Activated CD4-positive, alpha-beta T cell treated with anti-CD3 and anti-CD28 coated beads, Interleukin-2, amount 10 ng/mL, durations not matched to agents 24 days and 14 days (primary cell): ENCODE data around the gene MINDY2. TPM values are rescaled to one million over a fixed set of nuclear protein-coding genes. Genes with fewer than 3 reads are reported as not detected.

Source experiments
- DNase-seq: peaks from one replicate; pipeline ENCODE4 v3.0.0; 2022
- H3K27ac Mint-ChIP-seq: one replicate; pipeline ENCODE4 v1.8.0; 2022; ENCODE audit warnings: mild to moderate bottlenecking, mixed read lengths
- H3K27me3 Mint-ChIP-seq: one replicate; pipeline ENCODE4 v1.8.0; 2022; ENCODE audit warnings: mixed read lengths
- H3K36me3 Mint-ChIP-seq: one replicate; pipeline ENCODE4 v1.8.0; 2022; ENCODE audit warnings: low read depth, mild to moderate bottlenecking, mixed read lengths
- H3K4me1 Mint-ChIP-seq: one replicate; pipeline ENCODE4 v1.8.0; 2021; ENCODE audit warnings: mixed read lengths
- H3K4me3 Mint-ChIP-seq: one replicate; pipeline ENCODE4 v1.8.0; 2022; ENCODE audit warnings: mild to moderate bottlenecking, moderate library complexity, mixed read lengths
- H3K9me3 Mint-ChIP-seq: one replicate; pipeline ENCODE4 v1.8.0; 2021; ENCODE audit warnings: mixed read lengths
- intact Hi-C: fragments of 100-400 bp; cut with micrococcal nuclease; formaldehyde crosslinking; loops from one replicate; pipeline ENCODE4 v1.15.1; 2023
- total RNA-seq: library from RNA; stranded (reverse); gene quantifications from 2 replicates; pipeline ENCODE4 v1.2.3, GENCODE V29; 2022

The MINDY2 gene
- total RNA-seq, 1 donor from 2014 or later = 10.1 TPM

- no peak overlapping the region for H3K27ac Mint-ChIP-seq
- peaks cover 54% of the 10 kb centered on the region for H3K36me3 Mint-ChIP-seq
- no peaks in the 10 kb centered on the region for H3K27me3 Mint-ChIP-seq
- H3K9me3 Mint-ChIP-seq = no peaks in the 10 kb centered on the region
- H3K4me3 Mint-ChIP-seq = no peak overlapping the region
- intact Hi-C loops = no loop called here
- no peak for DNase-seq
- peaks cover 8% of the 10 kb centered on the region for H3K4me1 Mint-ChIP-seq
Measured at GRCh38 chr15:58898150-58898680, 127.1 kb downstream of the MINDY2 start.

- intact Hi-C loops = no loop called here
- DNase-seq = no peak
- no peak overlapping the region for H3K4me3 Mint-ChIP-seq
- H3K27ac Mint-ChIP-seq = no peak overlapping the region
- H3K4me1 Mint-ChIP-seq = peaks cover 8% of the 10 kb centered on the region
- H3K36me3 Mint-ChIP-seq = peaks cover 46% of the 10 kb centered on the region
- H3K27me3 Mint-ChIP-seq = no peaks in the 10 kb centered on the region
- H3K9me3 Mint-ChIP-seq = no peaks in the 10 kb centered on the region
Measured at GRCh38 chr15:58900631-58901030, 129.5 kb downstream of the MINDY2 start.

- peak overlapping the region; percentile 62 for H3K27ac Mint-ChIP-seq
- H3K9me3 Mint-ChIP-seq = no peaks in the 10 kb centered on the region
- peaks cover 70% of the 10 kb centered on the region for H3K36me3 Mint-ChIP-seq
- H3K27me3 Mint-ChIP-seq = no peaks in the 10 kb centered on the region
- intact Hi-C loops = no loop called here
- H3K4me1 Mint-ChIP-seq = peaks cover 34% of the 10 kb centered on the region
- no peak overlapping the region for H3K4me3 Mint-ChIP-seq
- DNase-seq = no peak
Measured at GRCh38 chr15:58908550-58909309, 137.6 kb downstream of the MINDY2 start.

GRCh38 chr15:58909616-58910015 lies 138.5 kb downstream of the MINDY2 start:
- Mint-ChIP-seq H3K27ac (no peak overlapping the region), H3K36me3 (peaks cover 72% of the 10 kb centered on the region), H3K4me3 (no peak overlapping the region), H3K4me1 (peaks cover 40% of the 10 kb centered on the region), H3K9me3 (no peaks in the 10 kb centered on the region), H3K27me3 (no peaks in the 10 kb centered on the region)
- DNase-seq = no peak
- intact Hi-C loops = no loop called here

- Mint-ChIP-seq H3K27ac (no peak overlapping the region), H3K27me3 (no peaks in the 10 kb centered on the region), H3K4me3 (no peak overlapping the region), H3K36me3 (peaks cover 71% of the 10 kb centered on the region), H3K4me1 (peaks cover 43% of the 10 kb centered on the region), H3K9me3 (no peaks in the 10 kb centered on the region)
- DNase-seq = no peak
- intact Hi-C loops = no loop called here
Measured at GRCh38 chr15:58910456-58910855, 139.4 kb downstream of the MINDY2 start.

Other genes starting within 250 kb of the MINDY2 start
- 103 and 111 TPM in 2 replicates for gene ADAM10, start 21.6 kb upstream of the MINDY2 start, total RNA-seq
- 126 and 127 TPM in 2 replicates for gene SLTM, start 162.4 kb downstream of the MINDY2 start, total RNA-seq
- 32.9 and 35.1 TPM in 2 replicates for gene RNF111, start 216.4 kb downstream of the MINDY2 start, total RNA-seq